K562 (cell line): Measurements from ENCODE around the gene CFAP97D2. TPM values are rescaled to one million over a fixed set of nuclear protein-coding genes. Genes with fewer than 3 reads are reported as not detected.

Experiments
- GABPB1 ChIP-seq: sonication (generic); formaldehyde crosslinking; IDR thresholded peaks from 2 replicates; pipeline ENCODE4 v1.8.0; 2022; ENCODE audit warnings: mild to moderate bottlenecking, missing genetic modification reagents
- NR4A1 ChIP-seq, 2 experiments: fragments of 250-450 bp in 1 of 2; fragments of 450-650 bp in 1 of 2; sonication (Bioruptor Pico) in 1 of 2; IDR thresholded peaks; 2 replicates each; pipeline versions ENCODE4 v1.4.0 to v1.6.1; 2016 to 2020; ENCODE audit warnings: mild to moderate bottlenecking in 2 of 2, missing compliant biosample characterization in 1 of 2, missing genetic modification characterization in 1 of 2, moderate library complexity in 1 of 2
- SIRT6 ChIP-seq: IDR thresholded peaks from one replicate; pipeline ENCODE4 v1.6.1; 2012; ENCODE audit warnings: low read depth, mild to moderate bottlenecking, control low read depth, inconsistent platforms, low read length, moderate library complexity
- SRF ChIP-seq, 2 experiments: fragments of 250-450, 450-650 bp in 1 of 2; sonication (Bioruptor Pico) in 1 of 2; sonication (generic) in 1 of 2; formaldehyde crosslinking; IDR thresholded peaks; 2 replicates each; pipeline versions ENCODE4 v1.5.0 to v1.5.1; 2020 to 2022; ENCODE audit warnings: mild to moderate bottlenecking in 1 of 2, missing genetic modification reagents in 1 of 2
- TSHZ1 ChIP-seq: fragments of 250-450 bp; sonication (Bioruptor Pico); IDR thresholded peaks from 2 replicates; pipeline ENCODE4 v1.4.0; 2020; ENCODE audit warnings: mild to moderate bottlenecking, moderate library complexity
- ZBTB33 ChIP-seq: sonication (generic); formaldehyde crosslinking; IDR thresholded peaks from 2 replicates; pipeline ENCODE4 v1.8.1; 2023; ENCODE audit warnings: mild to moderate bottlenecking, missing genetic modification reagents
- ZBTB7A ChIP-seq: IDR thresholded peaks from 2 replicates; pipeline ENCODE4 v1.6.1; 2011; ENCODE audit warnings: low read depth, mild to moderate bottlenecking, low read length, moderate library complexity, borderline replicate concordance; ENCODE audit not compliant: control insufficient read depth
- ZMIZ1 ChIP-seq, 2 experiments: fragments of 150-350 bp in 1 of 2; IDR thresholded peaks; 2 replicates each; pipeline ENCODE4 v1.6.1; 2012 to 2016; ENCODE audit warnings: low read depth in 2 of 2, low read length in 2 of 2, mild to moderate bottlenecking in 1 of 2, moderate library complexity in 1 of 2
- ZNF398 ChIP-seq: fragments of 250-450 bp; sonication (Bioruptor Pico); IDR thresholded peaks from 2 replicates; pipeline ENCODE4 v1.8.0; 2021; ENCODE audit warnings: moderate library complexity, mild to moderate bottlenecking, inconsistent platforms
- polyA plus RNA-seq, 8 experiments: library from polyadenylated mRNA; depleted of rRNA in 4 of 8; stranded (reverse) in 5 of 8; unstranded in 3 of 8; fragments of >200 nt; fragmentation: Nextera tagmentation in 2 of 8; fragmentation: Illumina TruSeq in 1 of 8; extraction: Ambion mirVana in 2 of 8; extraction: Trizol in 1 of 8; gene quantifications; 2 replicates each; pipeline versions ENCODE4 v1.2.1 to v1.2.3, GENCODE V29; 2011 to 2014; ENCODE audit warnings: inconsistent platforms in 1 of 8, missing spikeins in 1 of 8
- total RNA-seq, 7 experiments: library from RNA; depleted of rRNA in 6 of 7; stranded (reverse); fragments of >200 nt in 6 of 7; fragmentation: Illumina TruSeq in 2 of 7; extraction: Trizol in 2 of 7; gene quantifications; 2 replicates each; pipeline versions ENCODE4 v1.2.1 to v1.2.3, GENCODE V29; 2011 to 2021; ENCODE audit warnings: low replicate concordance in 1 of 7

CFAP97D2 gene
- total and polyA plus RNA-seq, 9 of the 15 experiments (the other 6 are each of a cell fraction or from before 2014, with no cell fraction given), result not detected

- no peak for TF ChIP-seq SRF (CRISPR knock-in tag; IDR thresholded peaks at IDR 0.05)
- no peak for TF ChIP-seq ZBTB33 (CRISPR knock-in tag)
- TF ChIP-seq ZBTB7A, result no peak
- no peak for TF ChIP-seq ZMIZ1 (IDR thresholded peaks at IDR 0.05; ENCODE audit: low read depth in 2 of 2, low read length in 2 of 2)
- TF ChIP-seq SIRT6, result no peak
- no peak for TF ChIP-seq TSHZ1 (CRISPR knock-in tag)
- no peak for TF ChIP-seq ZNF398
- TF ChIP-seq NR4A1 (CRISPR knock-in tag; IDR thresholded peaks at IDR 0.05), result no peak
- no peak for TF ChIP-seq NR4A1 (tag; IDR thresholded peaks at IDR 0.05)
- no peak for TF ChIP-seq GABPB1 (CRISPR knock-in tag)
Measured at GRCh38 chr13:114134944-114135610, 44.0 kb upstream of the CFAP97D2 start (continued).
